Measurements from ENCODE around the gene TUBA3D. TPM values are rescaled to one million over a fixed set of nuclear protein-coding genes. Genes with fewer than 3 reads are reported as not detected.

The TUBA3D gene
- total and polyA plus RNA-seq, 9 of the 15 experiments (the other 6 are each of a cell fraction or from before 2014, with no cell fraction given), result not detected

GRCh38 chr2:131431336-131431735 is 44.6 kb upstream of the TUBA3D start:
- Histone ChIP-seq H3K36me3 (ENCODE audit: control insufficient read depth, insufficient read depth, low read length) (no peaks in the 10 kb centered on the region), H3K27ac (ENCODE audit: extremely low read depth, low read depth, low read length) (no peak overlapping the region), H3K9me1 (ENCODE audit: control insufficient read depth, insufficient read depth, low read length) (no peaks in the 10 kb centered on the region), H3K9me3 (replicated peaks; ENCODE audit: control insufficient read depth, insufficient read depth, low read depth, low read length) (no peaks in the 10 kb centered on the region), H4K20me1 (replicated peaks; ENCODE audit: control insufficient read depth, insufficient read depth, low read length) (no peaks in the 10 kb centered on the region), H3K79me2 (ENCODE audit: control insufficient read depth, insufficient read depth, low read length) (no peaks in the 10 kb centered on the region), H3K9ac (ENCODE audit: insufficient read depth in 1 of 2, low read depth in 2 of 2, low read length in 2 of 2) (no peak overlapping the region), H3K27me3 (ENCODE audit: control insufficient read depth in 2 of 2, insufficient read depth in 2 of 2, low read length in 2 of 2) (peaks cover 31% of the 10 kb centered on the region in 2 experiments; a peak in 4 of 5 replicates), H2AFZ (ENCODE audit: low read depth, low read length) (no peak overlapping the region), H3K4me1 (replicated peaks in 1 of 2; ENCODE audit: control insufficient read depth in 2 of 2, insufficient read depth in 2 of 2, low read length in 2 of 2) (no peaks in the 10 kb centered on the region), H3K4me2 (ENCODE audit: insufficient read depth, low read length) (no peak overlapping the region), H3K4me3 (no peak overlapping the region)
- ChIA-PET CTCF (ENCODE audit: low intra/inter-chr PET ratio) (no interaction called here), POLR2A (no interaction called here)
- DNase-seq (ENCODE audit: extremely low read depth in 1 of 4, low spot score in 3 of 4) (no peak), ATAC-seq (no peak), FAIRE-seq (no peak)
- BruUV-seq (replicated peaks), result no TSS peak
- 2% methylated on average over 6 of the region's 6 CpGs for WGBS (ENCODE audit: insufficient coverage, low coverage, missing lambda C conversion rate)
- intact Hi-C loops (cut with micrococcal nuclease), result no loop called here
- in situ Hi-C loops (cut with MboI), result no loop called here
- TF ChIP-seq ZNF282 (CRISPR knock-in tag; IDR thresholded peaks at IDR 0.05) (no peak), XRCC3 (IDR thresholded peaks at IDR 0.05) (no peak), FOXO4 (CRISPR knock-in tag; IDR thresholded peaks at IDR 0.05) (no peak), YY1 (IDR thresholded peaks at IDR 0.05; ENCODE audit: borderline replicate concordance in 1 of 3, control insufficient read depth in 1 of 3, extremely low read depth in 1 of 3, insufficient read depth in 3 of 3, insufficient read length in 1 of 3, insufficient replicate concordance in 2 of 3, low read depth in 1 of 3, low read length in 2 of 3) (no peak), HNRNPH1 (optimal IDR thresholded peaks at IDR 0.05; ENCODE audit: low read depth, low read length) (no peak), HDAC1 (IDR thresholded peaks at IDR 0.05) (no peak), CBX8 (IDR thresholded peaks at IDR 0.05; ENCODE audit: borderline replicate concordance, extremely low read depth, low read depth, low read length, poor library complexity, severe bottlenecking) (no peak), ZBTB5 (IDR thresholded peaks at IDR 0.05) (no peak), ZNF354B (CRISPR knock-in tag; IDR thresholded peaks at IDR 0.05) (no peak), TRIM25 (IDR thresholded peaks at IDR 0.05; ENCODE audit: borderline replicate concordance) (no peak), FOXP4 (CRISPR knock-in tag; IDR thresholded peaks at IDR 0.05; ENCODE audit: borderline replicate concordance) (no peak), MAZ (CRISPR knock-in tag; conservative IDR thresholded peaks at IDR 0.05 in 1 of 2, IDR thresholded peaks at IDR 0.05 in 1 of 2) (no peak), POLR2AphosphoS5 (IDR thresholded peaks at IDR 0.05; ENCODE audit: control insufficient read depth, insufficient read depth, low read depth, low read length) (no peak), GATA2 (CRISPR knock-in tag; IDR thresholded peaks at IDR 0.05) (no peak)

Measured in K562 (cell line).